Hindlimb muscle (tissue), 1 donor: ENCODE results near the gene TBC1D17. TPM values are rescaled to one million over a fixed set of nuclear protein-coding genes. Genes with fewer than 3 reads are reported as not detected.

ENCODE experiments used
- polyA plus RNA-seq: library from polyadenylated mRNA; unstranded; fragments of 120-200 nt; gene quantifications from one replicate; pipeline ENCODE4 v1.2.1, GENCODE V29; 2013; ENCODE audit not compliant: insufficient read length

The TBC1D17 gene
- polyA plus RNA-seq, 1 donor: 49.1 TPM

Other genes starting within 250 kb of the TBC1D17 start
- 29.1 TPM for gene RRAS, start 237.6 kb upstream of the TBC1D17 start, polyA plus RNA-seq
- 36.4 TPM for gene SCAF1, start 235.5 kb upstream of the TBC1D17 start, polyA plus RNA-seq
- 38.7 TPM for gene IRF3, start 211.8 kb upstream of the TBC1D17 start, polyA plus RNA-seq
- 35.9 TPM for gene BCL2L12, start 211.8 kb upstream of the TBC1D17 start, polyA plus RNA-seq
- gene PRMT1, start 200.4 kb upstream of the TBC1D17 start, polyA plus RNA-seq: 214 TPM
- 2.2 TPM for gene ADM5, start 188.1 kb upstream of the TBC1D17 start, polyA plus RNA-seq
- 6.2 TPM for gene CPT1C, start 186.6 kb upstream of the TBC1D17 start, polyA plus RNA-seq
- gene TSKS, start 114.4 kb upstream of the TBC1D17 start, polyA plus RNA-seq: 0.94 TPM
- gene AP2A1, start 110.7 kb upstream of the TBC1D17 start, polyA plus RNA-seq: 68.3 TPM
- gene FUZ, start 64.4 kb upstream of the TBC1D17 start, polyA plus RNA-seq: 18.3 TPM
- 33.0 TPM for gene MED25, start 59.4 kb upstream of the TBC1D17 start, polyA plus RNA-seq
- gene PTOV1, start 26.5 kb upstream of the TBC1D17 start, polyA plus RNA-seq: 254 TPM
- 34.3 TPM for gene PNKP, start 10.1 kb upstream of the TBC1D17 start, polyA plus RNA-seq
- 42.7 TPM for gene AKT1S1, start 347 bp upstream of the TBC1D17 start, polyA plus RNA-seq
- gene IL4I1, start 19.2 kb downstream of the TBC1D17 start, polyA plus RNA-seq: 1.8 TPM
- 28.8 TPM for gene ATF5, start 51.5 kb downstream of the TBC1D17 start, polyA plus RNA-seq
- 64.1 TPM for gene NUP62, start 51.8 kb downstream of the TBC1D17 start, polyA plus RNA-seq
- gene SIGLEC11, start 83.5 kb downstream of the TBC1D17 start, polyA plus RNA-seq: 0.93 TPM
- gene VRK3, start 147.7 kb downstream of the TBC1D17 start, polyA plus RNA-seq: 17.1 TPM
- 8.0 TPM for gene ZNF473, start 148.3 kb downstream of the TBC1D17 start, polyA plus RNA-seq